Immature natural killer cell (primary cell): ENCODE results near the gene LYSMD2. TPM values are rescaled to one million over a fixed set of nuclear protein-coding genes. Genes with fewer than 3 reads are reported as not detected.

Experiments used
- DNase-seq, 3 donors: peaks; one replicate each; pipeline ENCODE4 v3.0.0; 2022; ENCODE audit warnings: mixed read lengths in 1 of 3
- H3K27ac Mint-ChIP-seq, 6 donors: one replicate each; pipeline ENCODE4 v1.8.0; 2020; ENCODE audit warnings: mixed read lengths in 6 of 6, mild to moderate bottlenecking in 5 of 6, inconsistent platforms in 4 of 6, moderate library complexity in 3 of 6
- H3K27me3 Mint-ChIP-seq, 3 donors: one replicate each; pipeline ENCODE4 v1.8.0; 2020 to 2021; ENCODE audit warnings: low read depth in 3 of 3, mild to moderate bottlenecking in 3 of 3, mixed read lengths in 3 of 3, moderate library complexity in 3 of 3, inconsistent platforms in 1 of 3
- H3K36me3 Mint-ChIP-seq, 3 donors: one replicate each; pipeline ENCODE4 v1.8.0; 2020; ENCODE audit warnings: mixed read lengths in 3 of 3, inconsistent platforms in 2 of 3, mild to moderate bottlenecking in 2 of 3
- H3K4me1 Mint-ChIP-seq, 2 donors: one replicate each; pipeline ENCODE4 v1.8.0; 2020; ENCODE audit warnings: inconsistent platforms in 2 of 2, mild to moderate bottlenecking in 2 of 2, mixed read lengths in 2 of 2, moderate library complexity in 1 of 2
- H3K4me3 Mint-ChIP-seq, 5 donors: one replicate each; pipeline ENCODE4 v1.8.0; 2020; ENCODE audit warnings: mild to moderate bottlenecking in 5 of 5, mixed read lengths in 5 of 5, inconsistent platforms in 3 of 5, moderate library complexity in 3 of 5
- H3K9me3 Mint-ChIP-seq, 6 donors: one replicate each; pipeline ENCODE4 v1.8.0; 2020; ENCODE audit warnings: mild to moderate bottlenecking in 6 of 6, mixed read lengths in 6 of 6, inconsistent platforms in 4 of 6, moderate library complexity in 3 of 6
- polyA plus RNA-seq, 3 donors: library from polyadenylated mRNA; unstranded; fragments of 300-500 nt; fragmentation: Illumina TruSeq; gene quantifications; one replicate each; pipeline ENCODE4 v1.2.3, GENCODE V29; 2021

The LYSMD2 gene
- polyA plus RNA-seq, 3 donors from 2014 or later, result 24.9 to 36.2 (median 33.6) TPM

- H3K36me3 Mint-ChIP-seq, result no peaks in the 10 kb centered on the region
- H3K4me3 Mint-ChIP-seq, result peak overlapping the region; percentile 23 to 91 (median 82)
- H3K27ac Mint-ChIP-seq, result peak overlapping the region; percentile 85 to 96 (median 91)
- H3K9me3 Mint-ChIP-seq, result no peaks in the 10 kb centered on the region
- DNase-seq, result no peak
- H3K4me1 Mint-ChIP-seq, result peaks cover 40 to 43% of the 10 kb centered on the region in 2 donors
- H3K27me3 Mint-ChIP-seq, result peaks cover 0 to 6% (median 2%) of the 10 kb centered on the region in 3 donors
Observed at GRCh38 chr15:51739061-51739712, 1.7 kb upstream of the LYSMD2 start.

GRCh38 chr15:51738553-51738952 is 1.1 kb upstream of the LYSMD2 start:
- no peaks in the 10 kb centered on the region for H3K9me3 Mint-ChIP-seq
- H3K36me3 Mint-ChIP-seq, result no peaks in the 10 kb centered on the region
- peaks cover 45 to 48% of the 10 kb centered on the region in 2 donors for H3K4me1 Mint-ChIP-seq
- H3K27ac Mint-ChIP-seq, result peak overlapping the region; percentile 85 to 96 (median 91)
- peak overlapping the region; percentile 82 to 94 (median 90) for H3K4me3 Mint-ChIP-seq
- no peak for DNase-seq
- H3K27me3 Mint-ChIP-seq, result peaks cover 0 to 6% (median under 1%) of the 10 kb centered on the region in 3 donors

- H3K4me1 Mint-ChIP-seq, result peaks cover 61 to 64% of the 10 kb centered on the region in 2 donors
- peak overlapping the region; percentile 84 to 97 (median 94) for H3K27ac Mint-ChIP-seq
- H3K9me3 Mint-ChIP-seq, result no peaks in the 10 kb centered on the region
- peak overlapping the region; percentile 91 to 94 (median 92) for H3K4me3 Mint-ChIP-seq
- DNase-seq, result peak; percentile 46 to 58 (median 56)
- H3K36me3 Mint-ChIP-seq, result no peaks in the 10 kb centered on the region
- H3K27me3 Mint-ChIP-seq, result peaks cover 0 to 6% (median 0%) of the 10 kb centered on the region in 3 donors
Observed at GRCh38 chr15:51736751-51737521, 519 bp downstream of the LYSMD2 start.

GRCh38 chr15:51736069-51736468 is 1.4 kb downstream of the LYSMD2 start:
- DNase-seq, result no peak
- H3K9me3 Mint-ChIP-seq, result no peaks in the 10 kb centered on the region
- no peaks in the 10 kb centered on the region for H3K36me3 Mint-ChIP-seq
- H3K4me3 Mint-ChIP-seq, result peak overlapping the region; percentile 91 to 94 (median 92)
- H3K4me1 Mint-ChIP-seq, result peaks cover 70 to 73% of the 10 kb centered on the region in 2 donors
- peak overlapping the region; percentile 84 to 97 (median 94) for H3K27ac Mint-ChIP-seq
- peaks cover 0 to 6% (median 0%) of the 10 kb centered on the region in 3 donors for H3K27me3 Mint-ChIP-seq

- H3K4me3 Mint-ChIP-seq, result peak overlapping the region; percentile 91 to 94 (median 92)
- peak; percentile 29 to 34 (median 30) for DNase-seq
- H3K36me3 Mint-ChIP-seq, result peaks cover 0 to 4% (median 3%) of the 10 kb centered on the region in 3 donors
- H3K27me3 Mint-ChIP-seq, result peaks cover 0 to 6% (median 0%) of the 10 kb centered on the region in 3 donors
- peak overlapping the region; percentile 84 to 97 (median 94) for H3K27ac Mint-ChIP-seq
- no peaks in the 10 kb centered on the region for H3K9me3 Mint-ChIP-seq
- peaks cover 76 to 79% of the 10 kb centered on the region in 2 donors for H3K4me1 Mint-ChIP-seq
Observed at GRCh38 chr15:51735228-51736010, 2.0 kb downstream of the LYSMD2 start.

GRCh38 chr15:51732646-51733045 is 4.8 kb downstream of the LYSMD2 start:
- Mint-ChIP-seq H3K27ac (peak overlapping the region; percentile 94 to 97 (median 96)), H3K27me3 (no peaks in the 10 kb centered on the region), H3K4me1 (peaks cover 67 to 85% of the 10 kb centered on the region in 2 donors), H3K36me3 (peaks cover 0 to 4% (median 4%) of the 10 kb centered on the region in 3 donors), H3K4me3 (peak overlapping the region; percentile 50 to 93 (median 85)), H3K9me3 (no peaks in the 10 kb centered on the region)
- no peak for DNase-seq

GRCh38 chr15:51731549-51732267 is 5.7 kb downstream of the LYSMD2 start:
- peak overlapping the region; percentile 94 to 97 (median 96) for H3K27ac Mint-ChIP-seq
- DNase-seq, result peak; percentile 60 to 64 (median 61)
- no peaks in the 10 kb centered on the region for H3K9me3 Mint-ChIP-seq
- H3K4me1 Mint-ChIP-seq, result peaks cover 76 to 92% of the 10 kb centered on the region in 2 donors
- peaks cover 0 to 4% (median 4%) of the 10 kb centered on the region in 3 donors for H3K36me3 Mint-ChIP-seq
- H3K27me3 Mint-ChIP-seq, result peaks cover 0 to 3% (median 0%) of the 10 kb centered on the region in 3 donors
- H3K4me3 Mint-ChIP-seq, result peak overlapping the region; percentile 84 to 93 (median 88)

- Mint-ChIP-seq H3K4me1 (peaks cover 54 to 80% of the 10 kb centered on the region in 2 donors), H3K36me3 (peaks cover 1 to 7% (median 7%) of the 10 kb centered on the region in 3 donors), H3K4me3 (no peak overlapping the region), H3K9me3 (no peaks in the 10 kb centered on the region), H3K27ac (peak overlapping the region; percentile 0 to 68 (median 48)), H3K27me3 (peaks cover 0 to 3% (median 0%) of the 10 kb centered on the region in 3 donors)
- DNase-seq, result no peak
Observed at GRCh38 chr15:51727141-51727897, 10.1 kb downstream of the LYSMD2 start.

- peaks cover 0 to 3% (median 0%) of the 10 kb centered on the region in 3 donors for H3K27me3 Mint-ChIP-seq
- H3K9me3 Mint-ChIP-seq, result no peaks in the 10 kb centered on the region
- peaks cover 6 to 15% (median 13%) of the 10 kb centered on the region in 3 donors for H3K36me3 Mint-ChIP-seq
- H3K4me1 Mint-ChIP-seq, result peaks cover 46 to 71% of the 10 kb centered on the region in 2 donors
- DNase-seq, result no peak
- H3K27ac Mint-ChIP-seq, result peak overlapping the region in 5 of 6 donors; percentile 6 to 53 (median 24)
- H3K4me3 Mint-ChIP-seq, result no peak overlapping the region
Observed at GRCh38 chr15:51726302-51727073, 11.0 kb downstream of the LYSMD2 start.

- no peak for DNase-seq
- Mint-ChIP-seq H3K9me3 (no peaks in the 10 kb centered on the region), H3K4me3 (peak overlapping the region in 1 of 5 donors; percentile 14), H3K36me3 (peaks cover 13 to 23% (median 20%) of the 10 kb centered on the region in 3 donors), H3K27ac (peak overlapping the region; percentile 13 to 57 (median 24)), H3K27me3 (peaks cover 0 to 3% (median 0%) of the 10 kb centered on the region in 3 donors), H3K4me1 (peaks cover 35 to 53% of the 10 kb centered on the region in 2 donors)
Observed at GRCh38 chr15:51724673-51725072, 12.8 kb downstream of the LYSMD2 start.

GRCh38 chr15:51724199-51724598 is 13.3 kb downstream of the LYSMD2 start:
- peaks cover 0 to 3% (median 0%) of the 10 kb centered on the region in 3 donors for H3K27me3 Mint-ChIP-seq
- H3K27ac Mint-ChIP-seq, result peak overlapping the region in 3 of 6 donors; percentile 21 to 51 (median 24)
- no peaks in the 10 kb centered on the region for H3K9me3 Mint-ChIP-seq
- peaks cover 13 to 23% (median 20%) of the 10 kb centered on the region in 3 donors for H3K36me3 Mint-ChIP-seq
- H3K4me3 Mint-ChIP-seq, result no peak overlapping the region
- H3K4me1 Mint-ChIP-seq, result peaks cover 35 to 50% of the 10 kb centered on the region in 2 donors
- DNase-seq, result no peak
